Vagina (tissue), 2 donors: ENCODE results near the gene VSIG10L. TPM values are rescaled to one million over a fixed set of nuclear protein-coding genes. Genes with fewer than 3 reads are reported as not detected.

Experiments
- DNase-seq, 2 donors: peaks; one replicate each; pipeline ENCODE4 v3.0.0-alpha.2; 2017; ENCODE audit errors: extremely low spot score in 2 of 2
- H3K27ac ChIP-seq: fragments of 200-600 bp; sonication (generic); one replicate; pipeline ENCODE4 v1.5.1; 2019
- H3K27me3 ChIP-seq: fragments of 200-600 bp; sonication (generic); one replicate; pipeline ENCODE4 v1.5.1; 2019
- H3K36me3 ChIP-seq, 2 donors: fragments of 200-600 bp; sonication (generic); one replicate each; pipeline ENCODE4 v1.5.1; 2017 to 2019
- H3K4me1 ChIP-seq: fragments of 200-600 bp; sonication (generic); one replicate; pipeline ENCODE4 v1.5.1; 2019
- H3K4me3 ChIP-seq, 2 donors: fragments of 200-600 bp; sonication (generic); 1 replicate in 1 of 2; 2 replicates in 1 of 2; pipeline ENCODE4 v1.5.1; 2016 to 2019
- H3K9me3 ChIP-seq: fragments of 200-600 bp; sonication (generic); one replicate; pipeline ENCODE4 v1.5.1; 2019
- POLR2A ChIP-seq, 2 donors: fragments of 450-650 bp; IDR thresholded peaks; one replicate each; pipeline ENCODE4 v1.6.1; 2017; ENCODE audit warnings: antibody characterized with exemption in 2 of 2, mild to moderate bottlenecking in 2 of 2, moderate library complexity in 2 of 2
- POLR2AphosphoS5 ChIP-seq, 2 donors: sonication (generic); formaldehyde crosslinking; IDR thresholded peaks; one replicate each; pipeline ENCODE4 v1.9.0; 2017; ENCODE audit warnings: antibody characterized with exemption in 2 of 2, mild to moderate bottlenecking in 2 of 2, low read depth in 1 of 2; ENCODE audit not compliant: insufficient read depth in 1 of 2
- intact Hi-C: fragments of 100-400 bp; cut with DNase I; formaldehyde crosslinking; loops from one replicate; pipeline ENCODE4 v1.15.1; 2023
- total RNA-seq: library from RNA; depleted of rRNA; stranded (reverse); fragments of >200 nt; gene quantifications from one replicate; pipeline ENCODE4 v1.2.3, GENCODE V29; 2016
- TF ChIP-seq, protein P1 (sequence below), 3 experiments: fragments of 450-650 bp in 2 of 3; fragments of 200-600 bp in 1 of 3; sonication (generic) in 1 of 3; IDR thresholded peaks; one replicate each; pipeline ENCODE4 v1.5.1; 2017 to 2019; ENCODE audit warnings: antibody characterized with exemption in 3 of 3, mild to moderate bottlenecking in 2 of 3, moderate library complexity in 2 of 3

The VSIG10L gene
- total RNA-seq, 1 donor from 2014 or later = 20.1 TPM

DNA sequence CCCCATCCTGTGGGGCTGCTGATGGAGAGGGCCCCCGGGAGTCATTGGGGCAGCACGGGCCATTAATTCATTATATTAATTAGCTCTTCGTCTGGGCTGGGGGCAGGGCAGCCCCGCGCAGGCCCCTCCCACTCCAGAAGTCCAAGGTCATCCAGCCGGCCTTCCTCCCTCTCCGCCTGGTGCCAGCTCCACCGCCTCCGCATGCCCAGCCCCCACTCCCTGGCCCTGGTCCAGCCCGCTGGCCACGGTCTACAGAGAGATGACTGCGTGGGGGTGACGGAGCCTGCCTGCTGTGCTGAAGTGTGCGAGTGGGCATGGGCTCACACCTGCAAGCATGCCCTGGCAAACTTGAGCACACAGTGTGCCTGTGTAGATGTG, 21.7 kb downstream of the VSIG10L start:
- Histone ChIP-seq H3K4me1 (no peaks in the 10 kb centered on the region), H3K9me3 (no peaks in the 10 kb centered on the region), H3K27me3 (no peaks in the 10 kb centered on the region), H3K36me3 (no peaks in the 10 kb centered on the region), H3K4me3 (no peak overlapping the region), H3K27ac (no peak overlapping the region)
- no peak for DNase-seq
- intact Hi-C loops = no loop called here
- TF ChIP-seq POLR2A (IDR thresholded peaks at IDR 0.05) = no peak
- TF ChIP-seq POLR2AphosphoS5 (IDR thresholded peaks at IDR 0.05; ENCODE audit: insufficient read depth in 1 of 2, low read depth in 1 of 2) = no peak
- TF ChIP-seq, protein P1, sequence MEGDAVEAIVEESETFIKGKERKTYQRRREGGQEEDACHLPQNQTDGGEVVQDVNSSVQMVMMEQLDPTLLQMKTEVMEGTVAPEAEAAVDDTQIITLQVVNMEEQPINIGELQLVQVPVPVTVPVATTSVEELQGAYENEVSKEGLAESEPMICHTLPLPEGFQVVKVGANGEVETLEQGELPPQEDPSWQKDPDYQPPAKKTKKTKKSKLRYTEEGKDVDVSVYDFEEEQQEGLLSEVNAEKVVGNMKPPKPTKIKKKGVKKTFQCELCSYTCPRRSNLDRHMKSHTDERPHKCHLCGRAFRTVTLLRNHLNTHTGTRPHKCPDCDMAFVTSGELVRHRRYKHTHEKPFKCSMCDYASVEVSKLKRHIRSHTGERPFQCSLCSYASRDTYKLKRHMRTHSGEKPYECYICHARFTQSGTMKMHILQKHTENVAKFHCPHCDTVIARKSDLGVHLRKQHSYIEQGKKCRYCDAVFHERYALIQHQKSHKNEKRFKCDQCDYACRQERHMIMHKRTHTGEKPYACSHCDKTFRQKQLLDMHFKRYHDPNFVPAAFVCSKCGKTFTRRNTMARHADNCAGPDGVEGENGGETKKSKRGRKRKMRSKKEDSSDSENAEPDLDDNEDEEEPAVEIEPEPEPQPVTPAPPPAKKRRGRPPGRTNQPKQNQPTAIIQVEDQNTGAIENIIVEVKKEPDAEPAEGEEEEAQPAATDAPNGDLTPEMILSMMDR (IDR thresholded peaks at IDR 0.05) = no peak

DNA sequence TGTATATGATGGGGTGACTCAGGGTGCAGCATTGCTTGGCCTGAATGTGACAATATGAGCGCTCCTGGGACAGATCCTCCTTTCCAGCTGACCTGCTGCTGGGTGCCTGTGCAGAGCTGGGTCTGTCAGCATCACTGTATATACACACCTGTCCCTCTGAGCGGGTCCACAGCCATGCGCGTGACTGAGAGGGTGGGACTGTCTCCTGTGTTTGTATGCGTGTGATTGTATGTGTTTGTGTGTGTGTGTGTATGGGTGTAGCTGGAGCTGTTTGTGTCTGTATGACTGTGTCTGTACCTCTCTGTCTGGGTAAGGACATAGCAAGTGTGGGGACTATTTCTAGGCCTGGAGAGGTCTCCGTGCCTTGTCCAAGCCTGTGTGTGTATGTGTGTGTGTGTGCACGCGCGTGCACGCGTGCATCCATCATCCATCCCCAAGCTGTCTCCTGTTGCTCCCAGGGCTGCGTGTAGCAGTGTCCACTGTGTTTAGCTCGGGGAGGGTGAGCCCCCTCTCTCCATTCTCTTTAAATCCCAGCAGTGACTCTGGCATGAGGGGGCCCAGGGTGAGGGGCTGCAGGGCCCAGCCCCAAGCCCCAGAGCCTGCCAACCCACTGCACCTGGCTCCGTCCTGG, 22.2 kb downstream of the VSIG10L start:
- no peak overlapping the region for H3K4me3 ChIP-seq
- H3K4me1 ChIP-seq = no peaks in the 10 kb centered on the region
- DNase-seq = no peak
- no peak overlapping the region for H3K27ac ChIP-seq
- TF ChIP-seq, protein P1 (IDR thresholded peaks at IDR 0.05) = no peak
- no peak for TF ChIP-seq POLR2AphosphoS5 (IDR thresholded peaks at IDR 0.05; ENCODE audit: insufficient read depth in 1 of 2, low read depth in 1 of 2)
- no peak for TF ChIP-seq POLR2A (IDR thresholded peaks at IDR 0.05)
- H3K9me3 ChIP-seq = no peaks in the 10 kb centered on the region
- intact Hi-C loops = no loop called here
- H3K27me3 ChIP-seq = no peaks in the 10 kb centered on the region
- H3K36me3 ChIP-seq = no peaks in the 10 kb centered on the region

DNA sequence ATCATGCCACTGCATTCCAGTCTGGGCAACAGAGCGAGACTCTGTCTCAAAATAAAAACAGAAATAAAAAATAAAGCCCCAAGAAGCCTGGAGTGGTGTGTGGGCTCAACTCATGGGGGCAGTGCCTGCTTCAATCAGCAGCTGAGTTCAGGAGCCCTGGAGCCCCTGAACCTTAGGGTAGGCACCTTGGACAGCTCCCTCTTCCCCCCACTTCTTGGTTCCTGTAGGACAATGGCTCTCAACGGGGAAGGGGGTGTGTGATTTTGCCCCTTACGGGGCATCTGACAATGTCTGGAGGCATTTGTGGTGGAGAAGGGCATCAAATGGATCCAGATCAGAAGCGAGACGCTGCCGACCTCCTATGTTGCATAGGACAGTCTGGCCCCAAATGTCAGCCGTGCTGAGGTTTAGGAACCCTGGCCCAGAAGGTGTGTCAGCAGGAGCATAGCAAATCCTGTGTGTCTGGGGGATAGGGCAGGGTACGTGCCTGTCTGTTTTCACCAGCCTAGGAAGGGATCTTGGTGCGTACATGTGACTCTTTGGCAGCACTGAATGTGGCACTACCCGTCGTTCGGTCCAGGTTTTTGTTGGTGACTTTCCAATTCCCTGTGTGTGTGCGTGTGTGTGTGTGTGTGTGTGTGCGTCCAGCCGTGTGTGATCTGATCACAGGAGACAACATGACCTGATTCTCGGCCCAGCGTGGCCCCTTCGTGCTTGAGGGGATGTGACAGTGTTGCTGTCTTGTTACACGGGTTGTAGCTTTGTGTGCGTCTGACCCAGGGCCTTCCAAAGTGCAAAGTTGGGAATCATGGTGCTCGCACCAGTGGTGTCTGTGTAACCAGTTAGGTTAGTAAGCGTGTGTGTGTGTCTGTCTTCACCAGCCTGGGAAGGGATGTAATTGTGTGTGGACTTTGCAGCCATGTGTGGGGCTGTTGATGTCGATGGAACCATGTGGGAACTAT, 23.0 kb downstream of the VSIG10L start:
- Histone ChIP-seq H3K4me3 (no peak overlapping the region), H3K4me1 (no peaks in the 10 kb centered on the region), H3K27me3 (no peaks in the 10 kb centered on the region), H3K9me3 (no peaks in the 10 kb centered on the region), H3K36me3 (no peaks in the 10 kb centered on the region), H3K27ac (no peak overlapping the region)
- no peak for DNase-seq
- TF ChIP-seq POLR2AphosphoS5 (IDR thresholded peaks at IDR 0.05; ENCODE audit: insufficient read depth in 1 of 2, low read depth in 1 of 2) (no peak), POLR2A (IDR thresholded peaks at IDR 0.05) (no peak)
- TF ChIP-seq, protein P1 (IDR thresholded peaks at IDR 0.05) = no peak
- intact Hi-C loops = no loop called here

DNA sequence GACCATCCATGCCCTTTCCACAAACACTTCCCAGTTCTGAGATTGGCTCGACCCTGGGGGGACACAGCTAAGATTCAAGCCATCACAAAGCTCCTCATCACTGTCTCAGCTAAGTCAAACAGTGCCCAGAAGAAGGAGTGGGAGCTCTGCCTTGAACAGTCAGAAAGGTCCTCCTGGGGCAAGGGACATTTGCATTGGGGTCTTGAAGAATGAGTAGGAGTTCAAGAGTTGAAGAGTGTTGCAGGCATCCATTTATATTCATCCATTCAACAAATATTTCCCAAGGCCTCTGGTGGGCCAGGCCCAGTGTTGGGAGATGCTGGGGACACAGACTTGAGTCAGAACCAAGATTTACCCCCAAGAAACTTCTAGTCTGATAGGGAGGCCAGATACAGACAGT, 24.0 kb downstream of the VSIG10L start:
- no peaks in the 10 kb centered on the region for H3K9me3 ChIP-seq
- no peaks in the 10 kb centered on the region for H3K4me1 ChIP-seq
- no peak for DNase-seq
- H3K36me3 ChIP-seq = no peaks in the 10 kb centered on the region
- H3K27me3 ChIP-seq = no peaks in the 10 kb centered on the region
- no peak overlapping the region for H3K4me3 ChIP-seq
- H3K27ac ChIP-seq = no peak overlapping the region
- TF ChIP-seq POLR2AphosphoS5 (IDR thresholded peaks at IDR 0.05; ENCODE audit: insufficient read depth in 1 of 2, low read depth in 1 of 2) (no peak), POLR2A (IDR thresholded peaks at IDR 0.05) (no peak)
- TF ChIP-seq, protein P1 (IDR thresholded peaks at IDR 0.05) = no peak
- intact Hi-C loops = no loop called here

DNA sequence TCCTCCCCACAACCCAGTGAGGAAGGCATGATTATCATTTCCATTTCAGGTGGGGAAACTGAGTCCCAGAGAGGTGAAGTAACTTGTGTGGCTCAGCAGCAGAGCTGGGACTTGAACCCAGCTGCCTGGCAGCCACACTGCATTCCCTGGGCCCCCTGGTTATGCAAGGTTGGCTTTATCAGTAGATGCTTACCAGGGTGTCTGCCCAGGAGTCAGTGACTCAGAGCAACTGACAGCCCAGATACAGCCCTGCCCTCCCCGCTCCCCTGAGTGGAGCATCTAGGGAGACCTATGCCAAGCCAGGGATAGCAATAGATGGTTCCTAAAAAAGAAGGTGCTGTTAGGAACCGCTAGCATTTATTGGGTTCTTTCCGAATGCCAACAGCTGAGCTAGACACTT, 24.6 kb downstream of the VSIG10L start:
- Histone ChIP-seq H3K27me3 (no peaks in the 10 kb centered on the region), H3K9me3 (no peaks in the 10 kb centered on the region), H3K4me1 (no peaks in the 10 kb centered on the region), H3K27ac (no peak overlapping the region), H3K36me3 (no peaks in the 10 kb centered on the region), H3K4me3 (no peak overlapping the region)
- DNase-seq = no peak
- intact Hi-C loops = no loop called here
- no peak for TF ChIP-seq POLR2A (IDR thresholded peaks at IDR 0.05)
- TF ChIP-seq, protein P1 (IDR thresholded peaks at IDR 0.05) = no peak
- no peak for TF ChIP-seq POLR2AphosphoS5 (IDR thresholded peaks at IDR 0.05; ENCODE audit: insufficient read depth in 1 of 2, low read depth in 1 of 2)
